GM18502 (cell line): ENCODE data around the gene SLC5A2.
A peak's percentile ranks its signal among the peaks of the same experiment; 100 is the strongest.

ENCODE experiments used
- ATAC-seq: cut with Tn5 transposase; IDR thresholded peaks from one replicate; pipeline ENCODE4 v1.9.1; 2021; ENCODE audit warnings: mild to moderate bottlenecking; ENCODE audit not compliant: unreplicated experiment, poor library complexity

The SLC5A2 gene

GRCh38 chr16:31459687-31460581 lies 23.0 kb upstream of the SLC5A2 start:
- peak; percentile 72 for ATAC-seq

GRCh38 chr16:31460582-31461002 lies 22.3 kb upstream of the SLC5A2 start:
- no peak for ATAC-seq

- no peak for ATAC-seq
Observed at GRCh38 chr16:31461201-31461920, 21.6 kb upstream of the SLC5A2 start.

DNA sequence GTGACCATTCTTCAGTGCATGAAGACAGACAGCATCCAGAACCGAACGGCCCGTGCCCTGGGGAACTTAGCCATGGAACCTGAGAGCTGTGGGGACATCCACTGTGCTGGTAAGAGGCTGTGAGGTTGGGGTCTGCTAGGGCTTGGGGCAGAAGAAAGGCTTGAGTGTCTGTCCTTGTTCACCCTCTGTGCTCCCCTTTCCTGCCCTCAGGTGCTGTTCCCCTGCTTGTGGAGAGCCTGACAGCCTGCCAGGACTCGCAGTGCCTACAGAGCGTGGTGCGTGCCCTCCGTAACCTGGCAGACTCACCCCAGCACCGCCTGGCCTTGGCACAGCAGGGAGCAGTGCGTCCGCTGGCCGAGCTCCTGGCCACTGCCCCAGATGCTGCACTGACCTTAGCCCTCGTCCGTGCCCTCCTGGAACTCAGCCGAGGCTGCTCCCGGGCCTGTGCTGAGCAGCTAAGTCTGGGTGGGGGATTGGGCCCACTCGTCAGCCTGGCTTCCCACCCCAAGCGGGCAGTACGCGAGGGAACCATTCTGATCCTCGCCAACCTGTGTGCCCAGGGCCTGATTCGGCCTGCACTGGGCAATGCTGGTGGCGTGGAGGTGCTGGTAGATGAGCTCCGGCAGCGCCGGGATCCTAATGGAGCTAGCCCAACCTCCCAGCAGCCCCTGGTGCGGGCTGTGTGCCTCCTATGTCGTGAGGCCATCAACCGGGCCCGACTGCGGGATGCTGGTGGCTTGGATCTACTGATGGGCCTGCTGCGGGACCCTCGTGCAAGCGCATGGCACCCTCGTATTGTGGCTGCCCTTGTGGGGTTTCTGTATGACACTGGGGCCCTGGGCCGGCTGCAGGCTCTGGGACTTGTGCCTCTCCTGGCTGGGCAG lies 20.8 kb upstream of the SLC5A2 start:
- ATAC-seq: no peak

DNA sequence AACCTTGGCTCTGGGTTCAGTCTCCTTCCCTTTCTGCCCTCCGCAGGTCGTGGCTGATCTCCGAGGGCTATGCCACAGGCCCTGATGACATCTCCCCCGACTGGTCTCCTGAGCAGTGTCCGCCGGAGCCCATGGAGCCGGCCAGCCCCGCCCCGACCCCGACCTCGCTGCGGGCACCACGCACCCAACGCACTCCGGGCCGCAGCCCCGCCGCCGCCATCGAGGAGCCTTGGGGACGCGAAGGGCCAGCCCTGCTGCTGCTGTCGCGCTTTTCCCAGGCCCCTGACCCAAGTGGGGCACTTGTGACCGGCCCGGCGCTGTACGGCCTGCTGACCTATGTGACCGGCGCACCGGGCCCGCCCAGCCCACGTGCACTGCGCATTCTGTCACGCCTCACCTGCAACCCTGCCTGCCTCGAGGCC lies 18.6 kb upstream of the SLC5A2 start:
- ATAC-seq: no peak

- ATAC-seq: no peak
Observed at GRCh38 chr16:31464781-31465260, 18.1 kb upstream of the SLC5A2 start.

DNA sequence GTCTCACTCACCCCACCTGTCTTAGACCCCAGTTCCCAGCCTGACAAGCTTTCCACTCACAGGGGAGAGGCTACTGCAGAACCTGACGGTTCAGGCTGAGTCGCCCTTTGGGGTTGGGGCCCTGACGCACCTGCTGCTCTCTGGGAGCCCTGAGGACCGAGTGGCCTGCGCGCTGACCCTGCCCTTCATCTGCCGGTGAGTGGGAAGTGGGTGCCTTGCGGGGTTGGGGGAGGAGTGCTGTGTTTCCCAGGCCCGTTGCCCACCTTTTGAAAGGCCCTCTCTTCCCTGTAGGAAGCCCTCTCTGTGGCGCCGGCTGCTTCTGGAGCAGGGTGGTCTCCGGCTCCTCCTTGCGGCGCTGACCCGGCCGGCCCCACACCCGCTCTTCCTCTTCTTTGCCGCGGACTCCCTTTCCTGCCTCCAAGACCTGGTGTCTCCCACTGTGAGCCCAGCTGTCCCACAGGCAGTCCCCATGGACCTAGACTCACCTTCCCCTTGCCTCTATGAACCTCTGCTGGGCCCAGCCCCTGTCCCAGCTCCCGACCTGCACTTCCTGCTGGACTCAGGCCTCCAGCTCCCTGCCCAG lies 17.0 kb upstream of the SLC5A2 start:
- no peak for ATAC-seq

DNA sequence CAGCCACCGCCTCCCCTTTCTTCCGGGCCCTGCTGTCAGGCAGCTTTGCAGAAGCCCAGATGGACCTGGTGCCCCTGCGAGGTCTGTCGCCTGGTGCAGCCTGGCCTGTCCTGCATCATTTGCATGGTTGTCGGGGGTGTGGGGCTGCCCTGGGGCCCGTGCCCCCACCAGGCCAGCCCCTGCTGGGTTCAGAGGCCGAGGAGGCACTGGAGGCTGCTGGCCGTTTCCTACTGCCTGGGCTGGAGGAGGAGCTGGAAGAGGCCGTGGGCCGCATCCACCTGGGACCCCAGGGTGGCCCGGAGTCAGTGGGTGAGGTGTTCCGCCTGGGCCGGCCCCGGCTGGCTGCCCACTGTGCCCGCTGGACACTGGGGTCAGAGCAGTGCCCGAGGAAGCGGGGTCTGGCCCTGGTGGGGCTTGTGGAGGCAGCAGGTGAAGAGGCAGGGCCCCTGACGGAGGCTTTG lies 16.5 kb upstream of the SLC5A2 start:
- ATAC-seq: no peak

DNA sequence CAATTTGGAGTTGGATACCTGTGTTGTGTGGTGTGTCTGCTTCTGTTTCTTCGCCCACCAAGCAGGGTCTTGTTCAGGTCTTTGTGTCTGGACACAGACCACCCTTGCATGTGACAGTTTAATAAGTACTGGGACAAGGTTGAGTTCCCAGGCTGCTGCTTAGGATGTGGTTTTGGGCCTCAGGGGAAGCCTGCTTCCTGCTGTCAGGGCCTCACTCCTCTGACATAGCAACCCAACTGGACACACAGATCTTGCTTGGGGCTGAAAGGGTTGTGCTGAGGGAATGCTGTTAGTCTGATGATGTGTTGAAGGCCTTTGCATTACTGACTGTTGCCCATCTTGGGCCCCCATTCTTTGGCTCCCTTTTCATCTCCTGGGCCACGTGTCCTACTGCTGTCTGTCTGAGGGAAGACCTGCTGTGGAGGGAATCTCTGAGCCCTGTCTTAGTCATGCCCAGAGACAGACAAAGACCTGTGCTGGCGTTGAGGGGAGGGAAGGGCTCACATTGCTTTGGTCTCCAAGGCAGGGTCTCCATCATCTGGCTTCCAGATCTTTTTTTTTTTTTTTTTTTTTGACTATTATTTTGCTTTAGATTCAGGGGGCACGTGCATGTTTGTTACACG lies 15.7 kb upstream of the SLC5A2 start:
- ATAC-seq: no peak

DNA sequence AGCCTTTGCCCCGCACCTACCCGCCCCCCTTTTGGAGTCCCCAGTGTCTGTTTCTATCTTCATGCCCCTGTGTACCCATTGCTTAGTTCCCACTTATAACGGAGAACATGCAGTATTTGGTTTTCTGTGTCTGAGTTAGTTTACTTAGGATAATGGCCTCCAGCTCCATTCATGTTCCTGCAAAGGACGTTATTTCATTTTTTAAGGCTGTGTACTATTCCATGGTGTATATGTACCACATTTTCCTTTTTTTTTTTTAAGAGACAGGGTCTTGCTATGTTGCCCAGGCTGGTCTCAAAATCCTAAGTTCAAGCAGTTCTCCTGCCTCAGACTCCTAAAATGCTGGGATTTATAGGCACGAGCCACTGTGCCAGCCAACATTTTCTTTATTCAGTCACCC lies 15.1 kb upstream of the SLC5A2 start:
- no peak for ATAC-seq

DNA sequence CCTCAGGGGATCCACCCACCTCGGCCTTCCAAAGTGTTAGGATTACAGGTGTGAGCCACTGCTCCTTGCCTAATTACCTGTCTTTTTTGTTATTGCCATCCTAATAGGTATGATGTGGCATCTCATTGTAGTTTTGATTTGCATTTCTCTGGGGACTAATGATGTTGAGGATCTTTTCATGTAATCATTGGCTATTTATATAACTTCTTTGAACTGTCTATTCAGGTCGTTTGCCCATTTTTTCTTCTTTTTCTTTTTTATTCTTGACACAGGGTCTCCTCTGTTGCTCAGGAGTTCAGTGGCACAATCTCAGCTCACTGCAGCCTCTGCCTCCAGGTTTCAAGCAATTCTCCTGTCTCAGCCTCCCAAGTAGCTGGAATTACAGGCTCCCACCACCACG lies 12.3 kb upstream of the SLC5A2 start:
- no peak for ATAC-seq

GRCh38 chr16:31471241-31471874 lies 11.6 kb upstream of the SLC5A2 start:
- no peak for ATAC-seq

DNA sequence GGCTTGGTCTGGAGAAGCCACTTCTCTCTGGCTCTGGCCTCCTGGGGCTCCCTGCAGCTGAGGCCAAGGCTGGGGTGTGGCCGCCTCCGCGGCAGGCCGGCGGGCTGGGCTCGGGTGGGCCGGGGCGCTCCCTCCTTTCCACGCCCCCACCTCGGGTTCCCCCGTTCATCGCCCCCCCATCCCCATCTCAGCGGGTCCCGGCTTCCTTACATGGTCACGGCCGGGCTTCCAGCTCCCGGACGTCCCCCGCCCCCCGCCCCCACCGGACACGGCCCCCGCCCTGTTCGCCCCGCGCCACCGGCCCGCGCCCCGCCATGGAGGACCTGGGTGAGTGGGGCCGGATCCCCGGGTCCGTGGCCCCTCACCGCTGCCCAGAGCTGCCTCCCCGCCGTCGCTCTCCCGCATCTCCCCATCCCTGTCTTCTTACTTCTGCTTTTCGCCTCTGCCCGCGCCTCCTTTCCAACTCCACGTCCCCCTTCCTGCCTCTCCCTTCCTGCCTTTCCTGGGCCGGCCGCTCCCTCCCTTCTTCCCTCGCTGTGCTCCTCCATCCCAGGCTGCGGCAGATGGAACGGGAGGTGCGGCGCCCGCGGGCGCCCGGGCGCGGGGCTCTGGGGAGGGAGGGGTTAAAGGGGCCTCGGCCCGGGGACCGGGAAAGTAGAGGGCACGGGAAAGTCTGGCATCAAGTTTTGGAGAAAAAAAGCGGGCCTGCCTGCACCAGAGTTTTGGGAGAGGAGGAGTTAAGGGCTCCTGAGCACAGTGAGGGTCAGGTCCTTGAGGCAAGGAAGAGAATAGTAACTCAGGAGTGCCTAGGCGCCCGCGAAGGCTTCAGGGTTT lies 10.8 kb upstream of the SLC5A2 start, which contains the start of gene TGFB1I1:
TSS of gene TGFB1I1 (plus strand) at position 278 of the 834 bp plus-strand sequence. CDS start at position 315, 37 bp downstream.
- ATAC-seq: no peak

GRCh38 chr16:31472709-31473203 lies 10.2 kb upstream of the SLC5A2 start:
- ATAC-seq: peak; percentile 45

- ATAC-seq: no peak
Observed at GRCh38 chr16:31473264-31473984, 9.5 kb upstream of the SLC5A2 start.

DNA sequence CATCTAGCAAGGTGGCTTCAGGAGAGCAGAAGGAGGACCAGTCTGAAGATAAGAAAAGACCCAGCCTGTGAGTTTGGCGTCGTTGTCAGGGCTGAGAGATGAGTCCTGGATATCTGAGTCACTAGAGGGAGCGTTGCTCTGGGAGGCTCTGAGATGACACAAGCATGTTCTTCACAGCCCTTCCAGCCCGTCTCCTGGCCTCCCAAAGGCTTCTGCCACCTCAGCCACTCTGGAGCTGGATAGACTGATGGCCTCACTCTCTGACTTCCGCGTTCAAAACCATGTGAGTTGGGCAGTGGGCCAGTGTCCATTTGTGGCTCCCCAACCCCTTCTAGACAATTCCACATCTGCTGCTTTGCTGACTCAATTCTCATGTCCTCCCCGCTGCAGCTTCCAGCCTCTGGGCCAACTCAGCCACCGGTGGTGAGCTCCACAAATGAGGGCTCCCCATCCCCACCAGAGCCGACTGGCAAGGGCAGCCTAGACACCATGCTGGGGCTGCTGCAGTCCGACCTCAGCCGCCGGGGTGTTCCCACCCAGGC lies 8.7 kb upstream of the SLC5A2 start:
- ATAC-seq: no peak
